GM12864 (cell line): Measurements from ENCODE around the gene TMEM59.

Source experiments
- DNase-seq: peaks from one replicate; pipeline ENCODE4 v3.0.0-alpha.2; 2011; ENCODE audit warnings: low read depth
- H3K4me3 ChIP-seq: 2 replicates; pipeline ENCODE4 v1.5.1; 2011; ENCODE audit warnings: mild to moderate bottlenecking, low read depth, low read length, control low read depth
- CTCF ChIP-seq: IDR thresholded peaks from 2 replicates; pipeline ENCODE4 v1.5.1; 2011; ENCODE audit warnings: low read depth, mild to moderate bottlenecking, moderate library complexity, low read length, control low read depth, inconsistent platforms; ENCODE audit errors: missing control alignments

TMEM59 gene

GRCh38 chr1:53982034-53982762 lies 70.8 kb downstream of the TMEM59 start:
- no peak for DNase-seq
- H3K4me3 ChIP-seq = no peak overlapping the region
- TF ChIP-seq CTCF = no peak

- TF ChIP-seq CTCF = no peak
- no peak for DNase-seq
- no peak overlapping the region for H3K4me3 ChIP-seq
Observed at GRCh38 chr1:53981220-53981619, 71.8 kb downstream of the TMEM59 start.

GRCh38 chr1:53979712-53980450 lies 73.1 kb downstream of the TMEM59 start:
- DNase-seq = no peak
- H3K4me3 ChIP-seq = no peak overlapping the region
- no peak for TF ChIP-seq CTCF
